Astrocyte (in vitro differentiated cells and primary cell): ENCODE data around the gene CYREN. TPM values are rescaled to one million over a fixed set of nuclear protein-coding genes. Genes with fewer than 3 reads are reported as not detected.

Experiments
- DNase-seq: peaks from one replicate; pipeline ENCODE4 v3.0.0-alpha.2; 2010; ENCODE audit warnings: low read depth
- FAIRE-seq: peaks from 2 replicates; lab custom pipeline; 2011; peaks lifted over from hg19 to GRCh38; lab: Jason Lieb, UNC
- H2AFZ ChIP-seq: 2 replicates; pipeline ENCODE4 v1.6.0; 2012; ENCODE audit warnings: low read depth, low read length, inconsistent platforms
- H3K27ac ChIP-seq: 2 replicates; pipeline ENCODE4 v1.5.1; 2011; ENCODE audit warnings: low read depth, low read length, inconsistent platforms
- H3K27me3 ChIP-seq: 2 replicates; pipeline ENCODE4 v1.6.0; 2011; ENCODE audit warnings: low read length, inconsistent platforms; ENCODE audit not compliant: insufficient read depth
- H3K36me3 ChIP-seq: 2 replicates; pipeline ENCODE4 v1.5.1; 2011; ENCODE audit warnings: low read length, inconsistent platforms; ENCODE audit not compliant: insufficient read depth
- H3K4me1 ChIP-seq: 2 replicates; pipeline ENCODE4 v1.5.1; 2011; ENCODE audit warnings: low read length, inconsistent platforms; ENCODE audit not compliant: insufficient read depth
- H3K4me2 ChIP-seq: 2 replicates; pipeline ENCODE4 v1.6.0; 2012; ENCODE audit warnings: low read length, inconsistent platforms
- H3K4me3 ChIP-seq: 2 replicates; pipeline ENCODE4 v1.5.1; 2011; ENCODE audit warnings: low read depth, mild to moderate bottlenecking, low read length, inconsistent platforms; ENCODE audit not compliant: insufficient read depth
- H3K79me2 ChIP-seq: 2 replicates; pipeline ENCODE4 v1.6.0; 2012; ENCODE audit warnings: mild to moderate bottlenecking, low read length, inconsistent platforms; ENCODE audit not compliant: insufficient read depth
- H3K9ac ChIP-seq: 2 replicates; pipeline ENCODE4 v1.6.0; 2012; ENCODE audit warnings: mild to moderate bottlenecking, low read length, inconsistent platforms
- H3K9me3 ChIP-seq: 2 replicates; pipeline ENCODE4 v1.5.1; 2012; ENCODE audit warnings: low read depth, mild to moderate bottlenecking, low read length, inconsistent platforms; ENCODE audit not compliant: insufficient read depth
- H4K20me1 ChIP-seq: 2 replicates; pipeline ENCODE4 v1.6.0; 2012; ENCODE audit warnings: low read length, inconsistent platforms; ENCODE audit not compliant: insufficient read depth
- H3K27ac Mint-ChIP-seq: one replicate; pipeline ENCODE4 v1.8.0; 2021; ENCODE audit warnings: mild to moderate bottlenecking, mixed read lengths; ENCODE audit not compliant: unreplicated experiment
- H3K27me3 Mint-ChIP-seq: one replicate; pipeline ENCODE4 v1.8.0; 2021; ENCODE audit warnings: low read depth, mixed read lengths; ENCODE audit not compliant: unreplicated experiment
- H3K36me3 Mint-ChIP-seq: one replicate; pipeline ENCODE4 v1.8.0; 2021; ENCODE audit warnings: low read depth, mixed read lengths; ENCODE audit not compliant: unreplicated experiment
- H3K4me1 Mint-ChIP-seq: one replicate; pipeline ENCODE4 v1.8.0; 2021; ENCODE audit warnings: low read depth, mixed read lengths; ENCODE audit not compliant: unreplicated experiment
- H3K4me3 Mint-ChIP-seq: one replicate; pipeline ENCODE4 v1.8.0; 2021; ENCODE audit warnings: mild to moderate bottlenecking, moderate library complexity, mixed read lengths; ENCODE audit not compliant: unreplicated experiment
- H3K9me3 Mint-ChIP-seq: one replicate; pipeline ENCODE4 v1.8.0; 2021; ENCODE audit warnings: mild to moderate bottlenecking, mixed read lengths; ENCODE audit not compliant: unreplicated experiment
- CTCF ChIP-seq: IDR thresholded peaks from 2 replicates; pipeline ENCODE4 v1.5.1; 2011; ENCODE audit warnings: low read depth, mild to moderate bottlenecking, inconsistent platforms, low read length, moderate library complexity; ENCODE audit not compliant: insufficient read depth
- EZH2 ChIP-seq: IDR thresholded peaks from 2 replicates; pipeline ENCODE4 v1.6.1; 2012; ENCODE audit warnings: mild to moderate bottlenecking, low read length, inconsistent platforms; ENCODE audit not compliant: insufficient read depth
- total RNA-seq: library from RNA; stranded (reverse); gene quantifications from 2 replicates; pipeline ENCODE4 v1.2.1, GENCODE V29; 2021

Gene CYREN
- total RNA-seq, 1 donor from 2014 or later = 31.0 TPM

- Mint-ChIP-seq H3K27ac (no peak overlapping the region), H3K4me1 (peaks cover 13% of the 10 kb centered on the region), H3K36me3 (peaks cover 10% of the 10 kb centered on the region), H3K4me3 (no peak overlapping the region), H3K9me3 (no peaks in the 10 kb centered on the region), H3K27me3 (no peaks in the 10 kb centered on the region)
- no peak for FAIRE-seq
- H3K36me3 ChIP-seq = peaks cover 5% of the 10 kb centered on the region
- DNase-seq = no peak
- H3K4me1 ChIP-seq = peaks cover 29% of the 10 kb centered on the region
- H3K27ac ChIP-seq = no peak overlapping the region
- H2AFZ ChIP-seq = no peak overlapping the region
- peaks cover 16% of the 10 kb centered on the region for H3K79me2 ChIP-seq
- H3K4me3 ChIP-seq = no peak overlapping the region
- TF ChIP-seq CTCF (no peak), EZH2 (no peak)
- H3K4me2 ChIP-seq = no peak overlapping the region
- H3K27me3 ChIP-seq = no peaks in the 10 kb centered on the region
- no peaks in the 10 kb centered on the region for H3K9me3 ChIP-seq
- H3K9ac ChIP-seq = no peak overlapping the region
- H4K20me1 ChIP-seq = peaks cover 20% of the 10 kb centered on the region
These were observed 37.0 kb upstream of the CYREN start for GRCh38 chr7:135207406-135208101.

- Histone ChIP-seq H3K27me3 (no peaks in the 10 kb centered on the region), H3K79me2 (peaks cover 16% of the 10 kb centered on the region), H3K27ac (no peak overlapping the region), H3K4me1 (peaks cover 29% of the 10 kb centered on the region), H2AFZ (no peak overlapping the region), H3K36me3 (peaks cover 5% of the 10 kb centered on the region), H3K9me3 (no peaks in the 10 kb centered on the region), H3K4me2 (no peak overlapping the region), H3K9ac (no peak overlapping the region), H4K20me1 (peaks cover 20% of the 10 kb centered on the region), H3K4me3 (no peak overlapping the region)
- peaks cover 10% of the 10 kb centered on the region for H3K36me3 Mint-ChIP-seq
- H3K9me3 Mint-ChIP-seq = no peaks in the 10 kb centered on the region
- H3K27me3 Mint-ChIP-seq = no peaks in the 10 kb centered on the region
- FAIRE-seq (no peak), DNase-seq (no peak)
- peaks cover 17% of the 10 kb centered on the region for H3K4me1 Mint-ChIP-seq
- no peak overlapping the region for H3K27ac Mint-ChIP-seq
- H3K4me3 Mint-ChIP-seq = no peak overlapping the region
- TF ChIP-seq EZH2 (no peak), CTCF (no peak)
These were observed 36.5 kb upstream of the CYREN start for GRCh38 chr7:135206941-135207391.

- Histone ChIP-seq H3K4me2 (no peak overlapping the region), H3K4me1 (peaks cover 31% of the 10 kb centered on the region), H4K20me1 (peaks cover 20% of the 10 kb centered on the region), H3K9ac (no peak overlapping the region), H2AFZ (no peak overlapping the region), H3K27me3 (no peaks in the 10 kb centered on the region), H3K27ac (no peak overlapping the region), H3K79me2 (peaks cover 14% of the 10 kb centered on the region), H3K9me3 (no peaks in the 10 kb centered on the region), H3K4me3 (no peak overlapping the region), H3K36me3 (peaks cover 5% of the 10 kb centered on the region)
- no peak overlapping the region for H3K27ac Mint-ChIP-seq
- FAIRE-seq (no peak), DNase-seq (no peak)
- H3K4me3 Mint-ChIP-seq = no peak overlapping the region
- H3K36me3 Mint-ChIP-seq = peaks cover 10% of the 10 kb centered on the region
- TF ChIP-seq CTCF (no peak), EZH2 (no peak)
- peaks cover 22% of the 10 kb centered on the region for H3K4me1 Mint-ChIP-seq
- H3K9me3 Mint-ChIP-seq = no peaks in the 10 kb centered on the region
- no peaks in the 10 kb centered on the region for H3K27me3 Mint-ChIP-seq
These were observed 35.3 kb upstream of the CYREN start for GRCh38 chr7:135205850-135206249.
